ENCODE results near the gene KRTAP5-3. TPM values are rescaled to one million over a fixed set of nuclear protein-coding genes. Genes with fewer than 3 reads are reported as not detected.

The KRTAP5-3 gene
- total and polyA plus RNA-seq, 2 of the 8 experiments (the other 6 are each of a cell fraction or from before 2014, with no cell fraction given): not detected

- no peak for TF ChIP-seq TAF7 (optimal IDR thresholded peaks at IDR 0.05; ENCODE audit: borderline replicate concordance, low read depth, low read length)
- TF ChIP-seq EZH2 (IDR thresholded peaks at IDR 0.05; ENCODE audit: low read depth, low read length, severe bottlenecking): no peak
- TF ChIP-seq CTCF (IDR thresholded peaks at IDR 0.05; ENCODE audit: control extremely low read depth in 1 of 3, insufficient read depth in 1 of 3, low read depth in 1 of 3, low read length in 3 of 3): no peak
- no peak; the same call in 1 of the 2 replicates for TF ChIP-seq SUZ12 (IDR thresholded peaks at IDR 0.05; ENCODE audit: low read length)
- no peak for TF ChIP-seq SP4 (IDR thresholded peaks at IDR 0.05; ENCODE audit: low read length)
- no peak for TF ChIP-seq NRF1 (IDR thresholded peaks at IDR 0.05; ENCODE audit: low read depth, low read length)
- TF ChIP-seq SP2 (IDR thresholded peaks at IDR 0.05; ENCODE audit: low read length): no peak
- no peak for TF ChIP-seq CEBPB (IDR thresholded peaks at IDR 0.05; ENCODE audit: low read depth, low read length)
- no peak for TF ChIP-seq BRCA1 (IDR thresholded peaks at IDR 0.05; ENCODE audit: low read depth, low read length)
Measured at GRCh38 chr11:1572197-1573076, 35.8 kb downstream of the KRTAP5-3 start, which contains the start of gene DUSP8 (continued).

Data from H1 (cell line).